Effector memory CD4-positive, alpha-beta T cell (primary cell): Measurements from ENCODE around the gene FOXN3.

Experiments
- DNase-seq, 3 donors: peaks; one replicate each; pipeline ENCODE4 v3.0.0-alpha.2; 2020
- H3K27ac ChIP-seq: 2 replicates; pipeline ENCODE4 v1.7.0; 2013; ENCODE audit warnings: mild to moderate bottlenecking, low read length, moderate library complexity; ENCODE audit not compliant: insufficient read depth, poor library complexity, severe bottlenecking
- H3K27me3 ChIP-seq: replicated peaks from 2 replicates; pipeline ENCODE4 v1.7.0; 2013; ENCODE audit warnings: mild to moderate bottlenecking, low read length; ENCODE audit not compliant: insufficient read depth, control insufficient read depth, poor library complexity, severe bottlenecking
- H3K36me3 ChIP-seq: 2 replicates; pipeline ENCODE4 v1.7.0; 2013; ENCODE audit warnings: mild to moderate bottlenecking, low read length, moderate library complexity; ENCODE audit not compliant: control insufficient read depth, insufficient read depth
- H3K4me1 ChIP-seq: 2 replicates; pipeline ENCODE4 v1.7.0; 2013; ENCODE audit warnings: low read length, mild to moderate bottlenecking; ENCODE audit not compliant: control insufficient read depth, insufficient read depth, poor library complexity, severe bottlenecking
- H3K4me3 ChIP-seq: 2 replicates; pipeline ENCODE4 v1.7.0; 2013; ENCODE audit warnings: low read length, low read depth, mild to moderate bottlenecking; ENCODE audit not compliant: insufficient read depth, poor library complexity, severe bottlenecking
- H3K9me3 ChIP-seq: 2 replicates; pipeline ENCODE4 v1.7.0; 2013; ENCODE audit warnings: mild to moderate bottlenecking, low read length, moderate library complexity; ENCODE audit not compliant: control insufficient read depth

The FOXN3 gene

GRCh38 chr14:89284333-89285058, 132.5 kb downstream of the FOXN3 start:
- Histone ChIP-seq H3K36me3 (no peaks in the 10 kb centered on the region), H3K27ac (no peak overlapping the region), H3K27me3 (no peaks in the 10 kb centered on the region), H3K4me1 (no peaks in the 10 kb centered on the region), H3K9me3 (no peaks in the 10 kb centered on the region), H3K4me3 (no peak overlapping the region)
- DNase-seq: no peak

- Histone ChIP-seq H3K36me3 (no peaks in the 10 kb centered on the region), H3K9me3 (no peaks in the 10 kb centered on the region), H3K4me1 (no peaks in the 10 kb centered on the region), H3K4me3 (no peak overlapping the region), H3K27me3 (no peaks in the 10 kb centered on the region), H3K27ac (no peak overlapping the region)
- DNase-seq: no peak
Measured at GRCh38 chr14:89283327-89284060, 133.5 kb downstream of the FOXN3 start.

- H3K27ac ChIP-seq: no peak overlapping the region
- no peaks in the 10 kb centered on the region for H3K4me1 ChIP-seq
- no peaks in the 10 kb centered on the region for H3K27me3 ChIP-seq
- DNase-seq: no peak
- H3K9me3 ChIP-seq: no peaks in the 10 kb centered on the region
- no peaks in the 10 kb centered on the region for H3K36me3 ChIP-seq
- no peak overlapping the region for H3K4me3 ChIP-seq
Measured at GRCh38 chr14:89282191-89282590, 134.8 kb downstream of the FOXN3 start.

GRCh38 chr14:89280600-89280999, 136.4 kb downstream of the FOXN3 start:
- Histone ChIP-seq H3K27me3 (no peaks in the 10 kb centered on the region), H3K4me1 (peaks cover 5% of the 10 kb centered on the region), H3K27ac (no peak overlapping the region), H3K4me3 (no peak overlapping the region), H3K36me3 (no peaks in the 10 kb centered on the region), H3K9me3 (no peaks in the 10 kb centered on the region)
- no peak for DNase-seq

GRCh38 chr14:89279649-89280232, 137.3 kb downstream of the FOXN3 start:
- DNase-seq: no peak
- Histone ChIP-seq H3K4me1 (peaks cover 5% of the 10 kb centered on the region), H3K4me3 (no peak overlapping the region), H3K27ac (no peak overlapping the region), H3K9me3 (no peaks in the 10 kb centered on the region), H3K27me3 (no peaks in the 10 kb centered on the region), H3K36me3 (no peaks in the 10 kb centered on the region)

- DNase-seq: no peak
- H3K4me1 ChIP-seq: peaks cover 8% of the 10 kb centered on the region
- no peak overlapping the region for H3K4me3 ChIP-seq
- H3K27me3 ChIP-seq: no peaks in the 10 kb centered on the region
- no peak overlapping the region for H3K27ac ChIP-seq
- no peaks in the 10 kb centered on the region for H3K9me3 ChIP-seq
- H3K36me3 ChIP-seq: no peaks in the 10 kb centered on the region
Measured at GRCh38 chr14:89277203-89277602, 139.8 kb downstream of the FOXN3 start.

- H3K4me3 ChIP-seq: no peak overlapping the region
- peaks cover 8% of the 10 kb centered on the region for H3K4me1 ChIP-seq
- no peak overlapping the region for H3K27ac ChIP-seq
- H3K9me3 ChIP-seq: no peaks in the 10 kb centered on the region
- no peaks in the 10 kb centered on the region for H3K36me3 ChIP-seq
- no peaks in the 10 kb centered on the region for H3K27me3 ChIP-seq
- DNase-seq: no peak
Measured at GRCh38 chr14:89276424-89276975, 140.5 kb downstream of the FOXN3 start.

GRCh38 chr14:89270439-89271227, 146.4 kb downstream of the FOXN3 start:
- no peak for DNase-seq
- Histone ChIP-seq H3K4me1 (peaks cover 2% of the 10 kb centered on the region), H3K9me3 (no peaks in the 10 kb centered on the region)

GRCh38 chr14:89269404-89269803, 147.6 kb downstream of the FOXN3 start:
- Histone ChIP-seq H3K9me3 (no peaks in the 10 kb centered on the region), H3K4me1 (peaks cover 2% of the 10 kb centered on the region), H3K36me3 (peaks cover 4% of the 10 kb centered on the region), H3K27ac (no peak overlapping the region), H3K4me3 (no peak overlapping the region), H3K27me3 (no peaks in the 10 kb centered on the region)
- no peak for DNase-seq

More at GRCh38 chr14:89270439-89271227, 146.4 kb downstream of the FOXN3 start:
- Histone ChIP-seq H3K27me3 (no peaks in the 10 kb centered on the region), H3K27ac (no peak overlapping the region), H3K36me3 (peaks cover 4% of the 10 kb centered on the region), H3K4me3 (no peak overlapping the region)
